GM06990 (cell line): ENCODE results near the gene QTRT2.

Experiments
- DNase-seq: peaks from one replicate; pipeline ENCODE4 v3.0.0-alpha.2; 2011; ENCODE audit not compliant: insufficient read length; ENCODE audit errors: extremely low read depth
- H3K27me3 ChIP-seq: replicated peaks from 2 replicates; pipeline ENCODE4 v1.6.0; 2011; ENCODE audit warnings: low read length; ENCODE audit not compliant: control insufficient read depth, insufficient read depth
- H3K36me3 ChIP-seq: 2 replicates; pipeline ENCODE4 v1.5.1; 2011; ENCODE audit warnings: low read length; ENCODE audit not compliant: control insufficient read depth, insufficient read depth
- H3K4me3 ChIP-seq: replicated peaks from 2 replicates; pipeline ENCODE4 v1.5.1; 2011; ENCODE audit warnings: low read depth, mild to moderate bottlenecking, control low read depth, low read length
- CTCF ChIP-seq: IDR thresholded peaks from 2 replicates; pipeline ENCODE4 v1.5.1; 2011; ENCODE audit warnings: low read length, control low read depth, mild to moderate bottlenecking, inconsistent platforms; ENCODE audit not compliant: insufficient read depth, poor library complexity, severe bottlenecking

The QTRT2 gene

DNA sequence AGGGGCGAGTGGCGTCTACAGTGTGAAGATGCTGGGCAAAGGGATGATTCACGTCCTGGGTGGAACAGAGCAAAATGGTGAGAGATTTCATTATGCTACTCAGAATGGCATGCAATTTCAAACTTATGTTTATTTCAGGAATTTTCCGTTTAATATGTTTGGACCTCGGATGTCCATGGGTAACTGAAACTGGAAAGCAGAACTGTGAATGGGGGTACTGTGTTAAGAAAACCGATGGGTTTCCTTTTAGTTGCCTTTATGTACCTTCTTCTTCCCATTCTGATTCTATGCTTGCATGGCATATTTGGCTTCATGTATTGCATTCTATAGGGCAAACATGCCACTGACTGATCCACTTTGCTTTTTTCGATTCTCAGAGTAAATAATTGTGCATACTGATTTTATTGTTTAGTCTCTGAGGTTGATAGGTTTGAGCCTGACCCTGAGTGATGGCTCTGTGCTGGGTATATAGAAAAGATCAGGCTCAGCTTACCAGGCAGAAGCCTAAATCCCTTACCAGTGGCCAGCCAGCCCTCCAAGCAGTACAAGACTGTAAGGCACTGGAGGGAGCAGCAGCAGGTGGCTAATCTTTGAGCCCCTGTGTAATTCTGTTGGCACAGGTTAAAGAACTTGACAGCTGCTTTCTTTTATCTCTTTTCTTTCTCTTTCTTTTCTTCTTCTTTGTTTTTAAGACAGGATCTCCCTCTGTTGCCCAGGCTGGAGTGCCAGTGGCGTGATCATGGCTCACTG lies 4.5 kb downstream of the QTRT2 start:
- TF ChIP-seq CTCF = no peak
- no peaks in the 10 kb centered on the region for H3K27me3 ChIP-seq
- DNase-seq = no peak
- no peak overlapping the region for H3K4me3 ChIP-seq
- H3K36me3 ChIP-seq = peaks cover 2% of the 10 kb centered on the region; the same call in 1 of the 2 replicates

GRCh38 chr3:114067804-114068203 lies 11.3 kb downstream of the QTRT2 start:
- Histone ChIP-seq H3K4me3 (no peak overlapping the region), H3K27me3 (no peaks in the 10 kb centered on the region), H3K36me3 (peaks cover 10% of the 10 kb centered on the region)
- DNase-seq = no peak
- no peak for TF ChIP-seq CTCF

- Histone ChIP-seq H3K27me3 (no peaks in the 10 kb centered on the region), H3K36me3 (peaks cover 12% of the 10 kb centered on the region), H3K4me3 (no peak overlapping the region)
- DNase-seq = no peak
- no peak for TF ChIP-seq CTCF
These were observed 11.8 kb downstream of the QTRT2 start for GRCh38 chr3:114068336-114068735.

DNA sequence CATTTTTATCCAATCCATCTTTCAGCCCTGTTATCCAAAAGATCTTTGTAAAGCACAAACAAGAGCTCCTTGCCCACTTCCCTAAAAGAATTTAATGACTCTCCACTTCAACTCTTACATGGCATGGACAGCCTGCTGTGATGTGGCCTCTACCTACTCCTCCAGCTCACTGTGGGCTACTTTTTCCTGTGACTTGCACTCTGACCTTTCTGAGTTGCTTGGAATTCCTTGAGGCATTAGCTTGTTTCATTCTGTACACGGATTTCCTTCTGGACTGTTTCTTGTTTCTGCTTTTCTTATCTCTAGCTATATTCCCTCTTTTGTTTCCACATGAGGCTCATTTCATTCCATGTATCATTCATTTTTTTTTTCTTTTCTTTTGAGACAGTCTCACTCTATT lies 15.2 kb downstream of the QTRT2 start:
- no peak overlapping the region for H3K4me3 ChIP-seq
- no peaks in the 10 kb centered on the region for H3K27me3 ChIP-seq
- TF ChIP-seq CTCF = no peak
- peaks cover 13% of the 10 kb centered on the region for H3K36me3 ChIP-seq
- no peak for DNase-seq

- TF ChIP-seq CTCF = no peak
- no peaks in the 10 kb centered on the region for H3K27me3 ChIP-seq
- peaks cover 16% of the 10 kb centered on the region for H3K36me3 ChIP-seq
- no peak overlapping the region for H3K4me3 ChIP-seq
- DNase-seq = no peak
These were observed 20.2 kb downstream of the QTRT2 start for GRCh38 chr3:114076711-114077110.
